HG02642 (cell line): ENCODE measurements around the gene FARS2.

Source experiments
- ATAC-seq: cut with Tn5 transposase; IDR thresholded peaks from one replicate; pipeline ENCODE4 v1.9.1; 2021; ENCODE audit warnings: mild to moderate bottlenecking; ENCODE audit not compliant: unreplicated experiment, poor library complexity

FARS2 gene

DNA sequence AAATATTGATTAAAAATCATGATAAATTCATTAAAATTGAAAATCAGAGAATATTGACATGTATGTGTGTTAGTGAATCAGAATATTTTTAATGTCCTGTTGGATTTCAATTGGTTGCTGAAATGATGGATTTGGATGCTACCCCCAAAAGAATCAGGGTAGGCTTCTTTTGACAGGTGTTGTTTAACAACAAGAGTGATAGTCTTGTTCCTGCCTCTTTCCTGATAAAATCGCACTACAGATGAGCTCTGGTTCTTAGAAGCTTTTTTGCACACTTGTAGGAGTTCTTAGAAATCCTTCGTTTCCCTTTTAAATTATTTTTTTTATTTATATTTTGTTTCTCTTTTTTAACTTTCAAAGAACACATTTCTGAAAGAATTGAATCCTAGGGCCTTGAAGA lies 259.5 kb downstream of the FARS2 start:
- ATAC-seq: no peak

DNA sequence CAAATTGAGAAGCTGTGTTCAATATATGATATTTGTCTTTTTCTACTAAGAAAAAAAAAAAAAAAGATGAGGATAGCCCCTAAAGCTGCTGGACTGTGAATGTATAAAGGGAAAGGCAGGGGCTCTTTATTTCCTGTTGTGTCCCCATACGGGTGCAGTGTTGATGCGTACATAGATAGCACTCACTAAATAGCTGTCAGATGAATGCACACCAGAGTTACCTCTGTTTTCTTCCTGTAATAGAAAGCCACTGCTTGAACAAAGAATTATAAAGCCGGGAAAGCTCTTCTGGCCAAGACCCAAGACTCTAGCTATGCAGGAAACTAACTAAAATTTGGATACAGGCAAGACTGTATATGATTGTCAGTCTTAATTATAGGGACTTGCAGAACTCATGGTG lies 260.0 kb downstream of the FARS2 start:
- ATAC-seq: no peak

DNA sequence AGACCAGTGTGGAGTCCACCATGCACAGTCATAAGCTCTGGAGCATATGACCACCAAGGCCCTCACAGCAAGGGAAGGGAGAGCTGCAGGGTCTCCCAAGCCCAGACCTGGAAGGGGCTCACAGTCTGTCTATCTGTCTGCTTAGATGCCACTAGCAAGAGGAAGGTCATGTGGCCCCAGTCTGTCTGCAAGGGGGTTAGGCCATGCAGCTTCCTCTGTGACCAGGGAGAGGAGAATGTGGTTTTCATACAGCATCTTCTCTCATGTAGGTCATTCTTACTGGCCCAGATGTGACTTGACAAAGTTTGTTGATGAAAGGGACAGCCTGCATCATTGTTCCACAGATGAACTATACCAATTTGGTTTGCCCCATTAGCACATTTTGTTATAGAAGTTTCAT lies 260.8 kb downstream of the FARS2 start:
- ATAC-seq: no peak

DNA sequence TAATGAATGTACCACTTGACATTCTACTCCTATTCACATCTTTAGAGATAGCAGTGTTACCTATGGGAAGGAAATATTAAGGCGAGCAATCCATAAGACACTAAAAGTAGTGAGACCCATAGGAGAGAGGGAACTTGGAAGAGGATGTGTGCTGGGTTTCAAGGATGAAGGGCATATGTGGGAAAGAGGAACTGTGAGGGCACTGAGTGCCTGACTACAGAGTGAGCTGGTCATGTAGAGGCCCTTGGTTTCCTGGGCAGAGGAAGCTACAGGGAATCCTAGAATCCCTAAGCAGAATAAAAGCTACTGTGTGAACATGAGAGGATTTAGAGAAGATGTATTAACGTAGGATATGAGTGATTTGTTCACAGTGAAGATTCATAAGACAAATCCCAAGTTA lies 262.8 kb downstream of the FARS2 start:
- no peak for ATAC-seq

DNA sequence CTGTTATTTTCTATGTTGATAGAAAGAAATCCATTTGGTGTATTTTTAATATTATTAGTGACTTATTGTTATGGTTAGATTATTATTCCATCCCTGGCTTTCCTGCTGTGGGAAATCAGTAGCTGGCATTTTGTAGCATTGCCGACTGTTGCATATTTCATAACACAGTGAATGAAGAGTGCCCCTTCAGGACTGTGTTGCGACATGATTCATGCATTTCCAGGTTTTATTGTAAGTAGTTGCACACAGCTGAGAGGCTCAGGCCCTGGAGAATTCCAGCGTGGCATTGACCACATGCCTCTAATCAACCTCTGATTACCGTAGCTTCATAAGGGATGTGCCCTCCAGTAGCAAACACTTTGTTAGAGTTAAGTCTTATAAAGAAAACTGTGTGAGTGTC lies 263.9 kb downstream of the FARS2 start:
- no peak for ATAC-seq

DNA sequence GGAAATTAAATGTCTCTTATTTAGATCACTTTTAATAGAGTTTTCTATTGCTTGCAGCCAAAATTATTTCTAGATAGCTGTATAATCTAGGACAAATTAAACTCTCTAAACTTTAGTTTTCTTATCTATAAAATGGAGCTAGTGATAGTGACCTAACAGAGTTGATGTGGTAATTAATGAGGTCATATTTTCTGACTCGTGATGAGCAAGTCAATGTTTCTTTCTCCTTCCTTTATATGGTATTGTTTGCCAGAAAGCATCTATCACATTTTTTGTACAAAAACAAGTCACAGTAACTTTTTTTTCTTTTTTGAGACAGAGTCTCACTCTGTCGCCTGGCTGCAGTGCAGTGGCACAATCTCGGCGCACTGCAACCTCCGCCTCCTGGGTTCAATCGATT lies 267.7 kb downstream of the FARS2 start:
- no peak for ATAC-seq

DNA sequence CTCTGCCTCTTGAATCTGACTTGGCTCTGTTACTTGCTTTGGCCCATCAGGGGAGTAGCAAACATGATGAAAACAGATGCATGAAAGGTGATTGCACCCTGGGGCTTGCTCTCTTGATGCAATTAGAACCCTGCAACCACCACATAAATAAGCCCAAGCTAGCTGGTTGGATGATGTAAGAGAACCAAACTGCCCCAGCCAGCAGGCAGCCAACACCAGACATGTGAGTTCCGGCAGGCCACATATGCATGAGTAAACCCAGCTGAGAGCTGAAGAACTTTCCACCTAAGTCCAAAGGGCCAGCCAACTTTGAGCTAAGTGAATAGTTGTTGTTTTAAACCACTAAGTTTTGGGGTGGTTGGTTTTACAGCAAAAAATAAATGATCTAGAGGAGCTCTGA lies 268.4 kb downstream of the FARS2 start:
- ATAC-seq: no peak

DNA sequence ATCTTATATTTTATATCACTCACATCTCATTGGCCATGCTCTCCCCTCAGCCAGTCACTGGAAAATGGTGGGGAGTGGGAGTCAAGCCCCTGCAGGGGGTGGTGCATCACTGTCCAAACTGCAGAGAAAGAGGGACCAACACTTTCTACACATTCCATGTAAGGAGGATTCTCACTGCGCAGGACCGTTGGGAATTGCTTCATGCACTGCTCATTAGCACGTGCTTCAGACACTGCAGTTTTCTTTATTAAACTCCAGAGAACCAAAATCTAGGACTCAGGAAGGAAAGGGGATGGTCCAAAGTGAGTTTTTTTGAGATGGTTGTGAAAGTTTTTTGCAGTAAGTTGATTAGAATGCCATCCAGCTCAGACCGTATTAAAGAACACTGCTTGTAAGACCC lies 269.8 kb downstream of the FARS2 start:
- no peak for ATAC-seq

DNA sequence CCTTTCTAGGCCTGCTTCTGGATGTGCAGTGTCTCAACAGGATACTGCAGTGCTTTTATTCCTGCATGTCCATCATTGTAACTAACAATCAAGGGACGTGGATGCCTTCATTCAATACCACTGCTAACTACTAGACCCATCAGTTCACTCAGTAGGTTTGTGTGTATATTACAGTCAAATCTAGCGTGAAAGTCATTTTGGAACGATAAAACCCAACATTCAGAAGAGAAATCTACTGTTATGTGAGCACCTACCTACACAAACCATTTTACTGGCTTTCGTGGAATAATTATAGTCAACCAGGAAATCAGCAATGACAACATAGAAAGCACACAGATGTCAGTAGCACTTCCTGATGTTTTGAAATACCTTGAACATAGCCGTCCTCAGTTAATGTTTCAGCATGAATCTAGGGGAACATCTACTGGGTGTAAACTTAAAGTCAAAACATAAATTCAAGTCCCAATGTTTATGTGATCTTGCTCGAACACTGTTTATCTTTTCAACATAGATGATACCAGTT lies 270.6 kb downstream of the FARS2 start:
- no peak for ATAC-seq

DNA sequence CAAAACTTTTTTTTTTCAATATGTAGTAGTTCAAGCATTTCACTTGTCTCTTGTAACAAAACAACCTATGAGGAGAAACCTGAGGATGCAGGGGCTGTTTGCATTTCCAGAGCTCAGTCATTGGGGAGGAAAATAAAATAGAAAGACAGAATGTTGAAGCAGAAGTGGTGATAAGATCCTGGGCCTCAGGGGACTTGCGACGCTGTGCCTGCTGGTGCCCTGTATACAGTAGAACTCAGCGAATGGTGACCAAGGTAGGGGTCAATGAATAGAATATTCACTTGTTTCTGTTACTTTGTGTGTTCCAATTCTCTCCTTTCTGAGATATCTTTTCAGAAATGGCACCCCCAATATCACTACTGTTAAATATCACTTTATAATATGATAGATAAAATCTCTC lies 271.6 kb downstream of the FARS2 start:
- no peak for ATAC-seq

DNA sequence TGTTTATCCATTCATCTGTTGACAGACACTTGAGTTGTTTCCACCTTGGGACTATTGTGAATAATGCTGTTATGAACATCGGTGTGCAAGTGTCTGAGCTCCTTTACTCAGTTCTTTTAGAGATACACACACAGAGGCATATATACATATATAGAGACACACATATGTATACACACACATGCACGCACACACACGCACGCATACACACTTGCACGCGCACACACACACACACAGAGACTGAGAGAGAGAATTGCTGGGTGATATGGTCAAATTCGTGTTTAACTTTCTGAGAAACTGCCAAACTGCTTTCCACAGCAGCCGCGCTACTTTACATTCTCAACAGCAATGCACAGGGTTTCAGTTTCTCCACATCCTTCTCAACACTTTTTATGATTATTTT lies 273.3 kb downstream of the FARS2 start:
- no peak for ATAC-seq

DNA sequence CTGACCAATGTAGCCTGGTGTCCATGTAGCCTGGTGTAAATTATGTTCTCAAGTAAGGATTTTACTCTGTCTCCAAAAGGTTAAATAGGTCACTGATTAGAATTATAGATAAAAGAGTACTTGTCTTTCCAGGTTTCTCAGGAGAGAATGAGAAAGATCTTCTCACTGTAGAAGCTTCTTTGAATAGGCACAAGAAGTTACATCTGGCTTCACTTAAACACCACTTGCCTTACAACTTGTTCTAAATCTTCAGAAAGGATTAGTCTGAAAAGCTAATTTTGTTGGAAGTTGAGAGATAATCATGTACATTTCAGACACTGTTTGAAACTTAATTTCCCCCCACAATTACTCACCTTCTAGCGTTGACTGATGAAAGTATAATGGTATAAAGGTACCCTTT lies 275.3 kb downstream of the FARS2 start:
- ATAC-seq: no peak

DNA sequence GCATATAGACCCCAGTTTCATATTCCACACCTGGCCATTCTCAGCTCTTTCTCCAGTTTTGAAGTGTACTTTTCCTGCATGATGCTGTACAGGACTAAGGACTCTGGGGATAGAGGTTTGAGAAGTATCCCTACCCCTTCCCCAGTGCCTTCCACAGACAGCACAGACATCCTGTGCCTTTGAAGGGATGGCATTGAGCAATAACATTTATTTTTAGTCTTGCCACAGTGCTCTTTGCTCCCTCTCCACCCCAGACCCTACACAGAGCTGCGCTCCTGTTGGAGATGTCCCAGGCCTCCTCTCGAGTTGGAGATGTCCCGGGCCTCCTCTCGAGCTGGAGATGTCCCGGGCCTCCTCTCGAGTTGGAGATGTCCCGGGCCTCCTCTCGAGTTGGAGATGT lies 275.8 kb downstream of the FARS2 start:
- ATAC-seq: no peak

DNA sequence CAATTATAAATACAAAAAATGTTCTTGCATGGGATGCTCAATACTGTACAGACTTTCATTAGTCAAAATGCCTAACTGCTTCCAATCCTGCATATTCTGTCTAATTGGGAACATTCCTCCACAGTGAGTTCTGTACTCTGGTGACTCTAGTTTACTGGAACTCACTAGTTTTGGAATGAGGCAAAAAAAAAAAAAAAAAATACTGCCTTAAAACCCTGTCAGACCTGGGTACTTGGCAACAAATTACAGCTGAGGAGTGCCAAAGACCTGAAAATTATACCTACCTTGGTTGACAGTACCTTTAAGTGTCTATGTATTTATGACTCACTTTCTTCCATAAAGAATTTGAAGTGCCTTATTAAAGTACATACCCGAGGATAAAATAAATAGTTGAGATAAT lies 276.7 kb downstream of the FARS2 start:
- ATAC-seq: no peak

DNA sequence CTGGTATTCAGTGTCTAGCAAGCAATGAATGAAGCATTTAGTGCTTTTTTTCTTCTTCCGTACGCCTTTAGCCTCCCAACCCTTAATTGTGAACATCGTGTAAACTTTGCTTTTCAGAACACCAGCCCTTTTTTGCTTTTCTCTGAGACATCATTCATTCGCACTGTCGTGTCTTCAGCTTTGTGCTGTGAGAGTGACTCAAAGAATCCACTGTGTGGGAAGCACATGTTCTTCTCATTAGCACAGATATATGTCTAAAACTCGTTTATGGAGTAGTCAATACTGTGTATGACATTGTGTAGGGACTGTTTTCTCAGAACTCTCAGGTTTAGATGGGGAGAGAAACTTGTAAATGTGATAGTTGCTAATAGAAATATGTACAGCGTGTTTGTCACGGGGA lies 279.1 kb downstream of the FARS2 start:
- ATAC-seq: no peak

DNA sequence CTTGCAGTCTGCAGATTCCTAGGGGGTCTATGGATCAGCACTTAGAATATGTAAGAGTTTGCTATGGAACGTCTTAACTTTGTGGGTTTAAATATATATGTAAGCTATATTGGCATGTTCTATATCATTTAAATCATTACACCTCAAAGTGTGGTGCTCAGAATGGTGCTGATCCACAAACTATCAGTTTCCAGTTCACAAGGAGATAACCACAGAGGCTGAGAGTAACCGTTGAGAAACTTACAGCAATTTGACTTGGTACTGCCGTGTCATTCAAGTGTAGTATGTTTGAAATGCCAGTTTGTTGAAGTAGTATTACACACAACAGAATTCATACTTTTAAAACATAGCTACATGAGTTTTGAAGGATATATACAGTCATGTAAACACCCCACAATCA lies 279.7 kb downstream of the FARS2 start:
- no peak for ATAC-seq

DNA sequence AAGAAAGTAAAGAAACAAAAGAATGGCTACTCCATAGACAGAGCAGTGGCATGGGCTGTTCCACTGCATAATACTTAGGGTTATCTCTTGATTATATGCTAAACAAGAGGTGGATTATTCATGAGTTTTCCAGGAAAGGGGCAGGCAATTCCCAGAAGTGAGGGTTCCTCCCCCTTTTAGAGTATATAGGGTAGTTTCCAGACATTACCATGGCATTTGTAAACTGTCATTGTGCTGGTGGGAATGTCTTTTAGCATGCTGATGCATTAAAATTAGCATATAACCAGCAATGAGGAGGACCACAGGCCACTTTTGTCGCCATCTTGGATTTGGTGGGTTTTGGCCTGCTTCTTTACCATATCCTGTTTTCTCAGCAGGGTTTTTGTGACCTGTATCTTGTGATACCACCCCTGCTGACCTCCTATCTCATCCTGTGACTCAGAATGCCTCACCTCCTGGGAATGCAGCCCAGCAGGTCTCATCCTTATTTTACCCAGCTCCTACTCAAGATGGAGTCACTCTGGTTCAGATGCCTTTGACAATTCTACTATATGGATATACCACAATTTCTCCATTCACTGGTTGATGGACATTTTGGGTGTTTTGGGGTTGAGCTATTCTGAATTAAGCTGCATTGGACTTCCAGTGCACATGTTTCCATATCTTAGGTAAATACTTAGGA lies 280.6 kb downstream of the FARS2 start:
- no peak for ATAC-seq

DNA sequence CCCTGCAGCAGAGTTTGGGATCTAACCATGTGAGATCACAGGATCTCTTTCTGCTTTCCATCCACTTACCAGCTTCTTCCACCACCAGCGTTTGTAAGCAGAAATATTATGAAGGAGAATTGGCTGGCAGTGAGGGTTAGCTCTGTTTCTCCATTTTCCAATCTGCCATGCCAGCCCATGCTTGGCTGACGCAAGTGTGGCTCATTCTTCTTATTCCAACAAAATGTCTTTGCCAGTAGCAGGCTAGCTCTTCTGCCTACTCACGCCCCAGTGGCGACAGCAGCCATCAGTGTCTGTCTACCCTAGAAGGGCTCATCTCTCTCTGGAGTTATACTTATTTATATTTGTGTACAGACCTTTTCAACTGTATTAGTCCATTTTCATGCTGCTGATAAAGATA lies 286.2 kb downstream of the FARS2 start:
- ATAC-seq: no peak

DNA sequence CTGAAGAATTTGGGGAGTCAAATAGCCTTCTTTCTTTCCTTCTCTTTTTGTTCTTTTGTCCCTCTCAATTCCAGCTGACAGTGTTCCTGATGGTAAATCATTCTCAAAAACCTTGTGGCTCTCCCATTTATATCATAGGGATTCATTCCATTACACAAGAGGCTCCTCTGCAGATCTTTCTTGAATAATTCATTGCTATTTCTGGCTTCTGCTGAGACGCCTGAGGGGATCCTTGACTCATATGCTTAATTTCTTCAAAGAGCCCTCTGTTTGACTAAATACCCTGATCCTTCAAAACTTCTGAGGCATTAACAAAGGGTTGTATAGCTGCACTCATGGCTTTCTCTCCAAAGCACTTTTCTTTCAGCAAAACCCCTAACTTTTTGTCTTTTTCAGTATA lies 289.3 kb downstream of the FARS2 start:
- ATAC-seq: no peak

DNA sequence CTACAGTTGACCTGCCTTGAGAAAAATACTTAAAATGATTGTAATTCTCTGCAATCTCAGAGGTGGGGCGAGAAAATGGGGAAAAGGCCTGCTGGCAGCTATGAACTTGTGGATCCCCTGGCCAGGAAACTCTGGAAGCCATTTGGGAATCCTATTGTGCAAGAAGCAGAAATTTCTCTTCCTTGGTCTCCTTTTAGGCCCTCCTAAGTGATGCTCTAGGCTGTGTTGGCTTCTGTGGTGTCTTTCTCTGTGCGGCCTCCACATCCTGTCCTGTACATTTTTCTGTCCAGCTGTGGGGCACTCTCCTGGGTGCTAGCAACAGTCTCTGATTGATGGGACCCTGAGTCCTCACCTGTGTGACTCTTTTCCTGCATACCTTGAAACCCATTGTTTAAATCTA lies 290.9 kb downstream of the FARS2 start:
- ATAC-seq: no peak

DNA sequence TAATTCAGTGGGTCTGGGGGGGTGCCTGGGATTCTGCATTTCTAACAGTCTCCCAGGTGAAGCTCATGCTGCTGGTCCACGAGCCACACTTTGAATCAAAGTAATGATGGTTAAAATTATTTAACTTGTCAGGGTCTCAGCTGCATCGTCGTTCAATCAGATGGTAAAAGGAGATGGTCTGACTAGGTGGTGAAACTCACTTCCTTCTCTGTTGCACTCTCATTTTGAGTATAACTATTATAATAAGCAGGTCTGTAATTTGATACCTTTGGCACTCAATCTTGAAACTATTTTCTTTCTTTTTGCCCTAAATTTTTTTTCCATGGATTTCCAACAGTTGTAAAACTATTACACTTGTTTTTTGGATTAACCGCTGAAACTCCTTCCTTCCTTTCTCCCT lies 292.5 kb downstream of the FARS2 start:
- ATAC-seq: no peak

DNA sequence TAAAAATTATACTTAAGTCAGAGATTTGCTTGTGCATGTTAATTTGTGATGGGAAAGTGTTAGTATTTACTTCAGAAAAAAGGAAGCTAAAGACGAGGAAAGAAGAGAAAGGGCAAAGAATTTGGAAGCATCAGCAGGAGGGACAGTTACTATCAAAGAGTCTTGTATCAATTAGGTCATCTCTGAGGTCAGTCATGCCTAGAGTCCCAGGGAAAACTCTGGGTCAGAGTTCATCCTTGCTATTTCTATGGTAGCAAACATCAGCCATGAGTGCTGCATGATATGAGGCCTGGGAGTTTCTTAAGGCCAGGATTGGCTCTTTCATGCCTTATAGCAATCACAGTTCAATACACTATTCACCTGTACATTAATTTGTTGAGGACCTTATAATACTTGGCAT lies 292.9 kb downstream of the FARS2 start:
- ATAC-seq: no peak

DNA sequence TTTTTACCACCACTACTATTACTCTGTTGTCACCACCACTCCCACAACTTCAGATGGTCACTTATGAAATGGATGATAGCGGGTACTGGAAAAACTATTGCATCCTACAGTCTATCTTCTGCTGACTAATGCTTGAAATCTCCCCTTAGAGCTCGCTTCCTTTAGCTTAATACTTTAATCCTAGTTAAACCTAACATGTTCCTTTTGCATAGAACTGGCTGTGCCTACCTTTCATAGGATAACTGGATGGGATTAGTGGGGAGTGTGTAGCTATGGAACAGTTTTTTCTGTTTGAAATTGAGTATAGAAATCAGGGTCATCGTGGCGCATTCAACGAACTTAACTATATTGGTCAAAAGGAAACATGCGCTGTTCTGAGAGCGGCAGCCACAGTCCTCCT lies 294.7 kb downstream of the FARS2 start:
- ATAC-seq: no peak
